Measurements from ENCODE around the gene RBM47. TPM values are rescaled to one million over a fixed set of nuclear protein-coding genes. Genes with fewer than 3 reads are reported as not detected.
A peak's percentile ranks its signal among the peaks of the same experiment; 100 is the strongest.

Gene RBM47
- polyA plus RNA-seq, 3 donors: 79.5 to 101 (median 92.8) TPM

DNA sequence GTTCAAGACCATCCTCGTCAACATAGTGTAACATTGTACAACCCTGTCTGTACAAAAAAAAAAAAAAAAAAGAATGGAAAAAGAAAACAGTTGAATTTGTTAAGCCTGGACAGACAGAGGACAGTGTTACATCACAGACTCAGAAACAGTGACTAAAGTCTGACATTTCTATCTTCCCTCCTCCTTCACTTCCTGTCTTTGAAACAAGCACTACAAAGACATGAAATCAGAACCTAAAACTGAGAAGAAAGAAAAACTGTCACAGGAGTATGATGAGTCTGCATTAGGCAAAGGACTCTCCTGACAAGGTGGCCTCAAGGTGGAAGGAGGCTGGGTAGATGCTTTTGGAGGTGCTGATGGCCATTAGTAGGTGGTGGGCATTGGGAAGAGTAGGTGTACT lies 126.7 kb downstream of the RBM47 start:
- intact Hi-C loops (cut with micrococcal nuclease): no loop called here
- peaks cover 3 to 23% of the 10 kb centered on the region in 2 donors for H3K36me3 ChIP-seq (replicated peaks in 1 of 2; ENCODE audit: control insufficient read depth in 1 of 2, insufficient read depth in 2 of 2, low read length in 2 of 2)
- no peak overlapping the region for H2AFZ ChIP-seq (ENCODE audit: insufficient read depth, low read depth, low read length, poor library complexity, severe bottlenecking)
- no peaks in the 10 kb centered on the region for H3K27me3 ChIP-seq (ENCODE audit: control insufficient read depth in 2 of 2, insufficient read depth in 2 of 2, low read length in 2 of 2)
- H3K27ac ChIP-seq (ENCODE audit: low read depth in 1 of 2, low read length in 2 of 2): peak overlapping the region; percentile 80 to 87
- Mint-ChIP-seq H3K9me3 (no peaks in the 10 kb centered on the region), H3K4me3 (peak overlapping the region; percentile 43 to 44), H3K27ac (peak overlapping the region; percentile 92 to 98 (median 97)), H3K27me3 (ENCODE audit: low read depth in 3 of 3) (peaks cover 0 to 1% (median 0%) of the 10 kb centered on the region in 3 donors), H3K4me1 (peaks cover 35% of the 10 kb centered on the region), H3K36me3 (peaks cover 22 to 52% of the 10 kb centered on the region in 2 donors)
- no peak overlapping the region for H3K4me3 ChIP-seq (replicated peaks in 1 of 3; ENCODE audit: low read depth in 2 of 3, low read length in 3 of 3)
- no peak for TF ChIP-seq CTCF (IDR thresholded peaks at IDR 0.05)
- no CpG with 5 or more reads among the region's 1 CpG for WGBS (ENCODE audit: insufficient coverage)
- peaks cover 94% of the 10 kb centered on the region for H4K20me1 ChIP-seq (ENCODE audit: insufficient read depth, low read length)
- H3K4me2 ChIP-seq (replicated peaks; ENCODE audit: extremely low read depth, low read length, poor library complexity, severe bottlenecking): peak overlapping the region; percentile 36
- peak; percentile 50 to 85 (median 69) for DNase-seq
- H3K4me1 ChIP-seq (ENCODE audit: control insufficient read depth in 1 of 2, insufficient read depth in 2 of 2, low read length in 2 of 2): peaks cover 26 to 27% of the 10 kb centered on the region in 2 donors
- peak overlapping the region; percentile 30 for H3K9ac ChIP-seq (ENCODE audit: insufficient read depth, low read length, poor library complexity, severe bottlenecking)
- H3K9me3 ChIP-seq (replicated peaks in 1 of 2; ENCODE audit: control insufficient read depth in 1 of 2, insufficient read depth in 1 of 2, low read length in 2 of 2): no peaks in the 10 kb centered on the region
- peaks cover 99% of the 10 kb centered on the region for H3K79me2 ChIP-seq (ENCODE audit: insufficient read depth, low read length)

DNA sequence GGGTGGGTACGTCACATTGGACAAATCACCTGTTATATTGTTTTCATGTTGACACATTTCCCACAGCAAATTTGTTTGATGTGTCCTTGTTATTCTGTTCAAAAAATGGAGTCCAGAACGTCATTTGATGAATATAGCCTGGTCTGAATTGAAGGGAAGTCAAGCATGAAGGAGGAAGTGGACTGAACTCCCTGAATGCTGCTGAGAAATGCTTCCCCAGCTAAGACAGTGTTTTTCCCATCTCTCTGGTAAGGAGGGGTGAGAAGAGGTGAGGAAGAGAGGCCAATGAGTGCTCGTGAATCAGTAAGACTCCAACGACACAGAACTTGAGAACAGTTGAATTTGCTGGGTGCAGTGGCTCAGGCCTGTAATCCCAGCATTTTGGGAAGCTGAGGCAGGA lies 127.4 kb downstream of the RBM47 start:
- peaks cover 37% of the 10 kb centered on the region for H3K4me1 Mint-ChIP-seq

More for the DNA sequence above, 127.4 kb downstream of the RBM47 start:
- peaks cover 99% of the 10 kb centered on the region for H3K79me2 ChIP-seq (ENCODE audit: insufficient read depth, low read length)
- H3K36me3 Mint-ChIP-seq: peaks cover 23 to 46% of the 10 kb centered on the region in 2 donors
- TF ChIP-seq CTCF (IDR thresholded peaks at IDR 0.05): no peak
- no peak overlapping the region for H3K4me3 ChIP-seq (replicated peaks in 1 of 3; ENCODE audit: low read depth in 2 of 3, low read length in 3 of 3)
- H3K27me3 ChIP-seq (ENCODE audit: control insufficient read depth in 2 of 2, insufficient read depth in 2 of 2, low read length in 2 of 2): no peaks in the 10 kb centered on the region
- H3K9me3 ChIP-seq (replicated peaks in 1 of 2; ENCODE audit: control insufficient read depth in 1 of 2, insufficient read depth in 1 of 2, low read length in 2 of 2): no peaks in the 10 kb centered on the region
- peak overlapping the region; percentile 30 for H3K9ac ChIP-seq (ENCODE audit: insufficient read depth, low read length, poor library complexity, severe bottlenecking)
- H3K27ac ChIP-seq (ENCODE audit: low read depth in 1 of 2, low read length in 2 of 2): peak overlapping the region; percentile 80 to 87
- peaks cover 0 to 1% (median 0%) of the 10 kb centered on the region in 3 donors for H3K27me3 Mint-ChIP-seq (ENCODE audit: low read depth in 3 of 3)
- H3K4me1 ChIP-seq (ENCODE audit: control insufficient read depth in 1 of 2, insufficient read depth in 2 of 2, low read length in 2 of 2): peaks cover 26 to 27% of the 10 kb centered on the region in 2 donors
- peak overlapping the region in 1 of 2 donors; percentile 79 for H3K4me3 Mint-ChIP-seq
- WGBS (ENCODE audit: insufficient coverage): 60% methylated on average over 3 of the region's 4 CpGs
- peak; percentile 57 to 69 (median 67) for DNase-seq
- peak overlapping the region; percentile 36 for H3K4me2 ChIP-seq (replicated peaks; ENCODE audit: extremely low read depth, low read length, poor library complexity, severe bottlenecking)
- peak overlapping the region; percentile 92 to 98 (median 96) for H3K27ac Mint-ChIP-seq
- no peaks in the 10 kb centered on the region for H3K9me3 Mint-ChIP-seq
- peaks cover 3 to 20% of the 10 kb centered on the region in 2 donors for H3K36me3 ChIP-seq (replicated peaks in 1 of 2; ENCODE audit: control insufficient read depth in 1 of 2, insufficient read depth in 2 of 2, low read length in 2 of 2)
- peaks cover 92% of the 10 kb centered on the region for H4K20me1 ChIP-seq (ENCODE audit: insufficient read depth, low read length)
- intact Hi-C loops (cut with micrococcal nuclease): no loop called here
- peak overlapping the region; percentile 45 for H2AFZ ChIP-seq (ENCODE audit: insufficient read depth, low read depth, low read length, poor library complexity, severe bottlenecking)

Measured in CD14-positive monocyte (primary cell).